Measurements from ENCODE around the gene QKI. TPM values are rescaled to one million over a fixed set of nuclear protein-coding genes. Genes with fewer than 3 reads are reported as not detected.

Gene QKI
- total RNA-seq, 1 donor from 2014 or later, result 449 TPM

- Histone ChIP-seq H3K36me3 (no peaks in the 10 kb centered on the region), H3K27ac (replicated peaks) (peak overlapping the region; percentile 39), H3K4me1 (peaks cover 100% of the 10 kb centered on the region), H3K4me3 (no peak overlapping the region), H3K9me3 (replicated peaks) (no peaks in the 10 kb centered on the region), H3K27me3 (ENCODE audit: low read depth) (no peaks in the 10 kb centered on the region)
- no peak for DNase-seq
- TF ChIP-seq CTCF (IDR thresholded peaks at IDR 0.05; ENCODE audit: borderline replicate concordance), result no peak
- intact Hi-C loops (cut with micrococcal nuclease), result no loop called here
Observed at GRCh38 chr6:163486821-163487220, 72.3 kb downstream of the QKI start.

- no peak for DNase-seq
- Histone ChIP-seq H3K27ac (replicated peaks) (peak overlapping the region; percentile 39), H3K4me1 (peaks cover 100% of the 10 kb centered on the region), H3K36me3 (no peaks in the 10 kb centered on the region), H3K4me3 (peak overlapping the region; percentile 13), H3K9me3 (replicated peaks) (no peaks in the 10 kb centered on the region), H3K27me3 (ENCODE audit: low read depth) (no peaks in the 10 kb centered on the region)
- intact Hi-C loops (cut with micrococcal nuclease), result no loop called here
- no peak for TF ChIP-seq CTCF (IDR thresholded peaks at IDR 0.05; ENCODE audit: borderline replicate concordance)
Observed at GRCh38 chr6:163487606-163488005, 73.1 kb downstream of the QKI start.

GRCh38 chr6:163489584-163489983, 75.1 kb downstream of the QKI start:
- Histone ChIP-seq H3K4me3 (no peak overlapping the region), H3K4me1 (peaks cover 100% of the 10 kb centered on the region)
- TF ChIP-seq CTCF (IDR thresholded peaks at IDR 0.05; ENCODE audit: borderline replicate concordance), result no peak

GRCh38 chr6:163490826-163491577, 76.5 kb downstream of the QKI start:
- Histone ChIP-seq H3K4me1 (peaks cover 100% of the 10 kb centered on the region), H3K27ac (replicated peaks) (peak overlapping the region; percentile 65)

More at GRCh38 chr6:163489584-163489983, 75.1 kb downstream of the QKI start:
- intact Hi-C loops (cut with micrococcal nuclease), result no loop called here
- no peaks in the 10 kb centered on the region for H3K36me3 ChIP-seq
- H3K27me3 ChIP-seq (ENCODE audit: low read depth), result no peaks in the 10 kb centered on the region
- H3K27ac ChIP-seq (replicated peaks), result peak overlapping the region; percentile 65
- DNase-seq, result no peak
- H3K9me3 ChIP-seq (replicated peaks), result no peaks in the 10 kb centered on the region

GRCh38 chr6:163491737-163492300, 77.3 kb downstream of the QKI start:
- H3K4me3 ChIP-seq, result peak overlapping the region; percentile 13
- H3K9me3 ChIP-seq (replicated peaks), result no peaks in the 10 kb centered on the region
- H3K4me1 ChIP-seq, result peaks cover 100% of the 10 kb centered on the region
- DNase-seq, result no peak
- H3K36me3 ChIP-seq, result no peaks in the 10 kb centered on the region
- no peaks in the 10 kb centered on the region for H3K27me3 ChIP-seq (ENCODE audit: low read depth)
- intact Hi-C loops (cut with micrococcal nuclease), result no loop called here
- H3K27ac ChIP-seq (replicated peaks), result peak overlapping the region; percentile 65
- TF ChIP-seq CTCF (IDR thresholded peaks at IDR 0.05; ENCODE audit: borderline replicate concordance), result no peak

More at GRCh38 chr6:163490826-163491577, 76.5 kb downstream of the QKI start:
- peak overlapping the region; percentile 13 for H3K4me3 ChIP-seq
- no peaks in the 10 kb centered on the region for H3K9me3 ChIP-seq (replicated peaks)
- H3K36me3 ChIP-seq, result no peaks in the 10 kb centered on the region
- DNase-seq, result peak; percentile 70
- no peaks in the 10 kb centered on the region for H3K27me3 ChIP-seq (ENCODE audit: low read depth)
- intact Hi-C loops (cut with micrococcal nuclease), result no loop called here
- TF ChIP-seq CTCF (IDR thresholded peaks at IDR 0.05; ENCODE audit: borderline replicate concordance), result no peak

Data from left ventricle myocardium inferior (tissue), 1 donor.